Loucy (cell line): ENCODE data around the gene ZNF771.

Experiments used
- EZH2phosphoT487 ChIP-seq: fragments of 200-600 bp; IDR thresholded peaks from 2 replicates; pipeline ENCODE4 v1.6.1; 2018; ENCODE audit warnings: antibody characterized with exemption, mild to moderate bottlenecking, moderate library complexity, borderline replicate concordance
- TF ChIP-seq, protein P1 (sequence below): fragments of 200-600 bp; sonication (generic); conservative IDR thresholded peaks from 2 replicates; pipeline ENCODE4 v1.5.1; 2014; ENCODE audit warnings: mild to moderate bottlenecking, antibody characterized with exemption, low read length

DNA sequence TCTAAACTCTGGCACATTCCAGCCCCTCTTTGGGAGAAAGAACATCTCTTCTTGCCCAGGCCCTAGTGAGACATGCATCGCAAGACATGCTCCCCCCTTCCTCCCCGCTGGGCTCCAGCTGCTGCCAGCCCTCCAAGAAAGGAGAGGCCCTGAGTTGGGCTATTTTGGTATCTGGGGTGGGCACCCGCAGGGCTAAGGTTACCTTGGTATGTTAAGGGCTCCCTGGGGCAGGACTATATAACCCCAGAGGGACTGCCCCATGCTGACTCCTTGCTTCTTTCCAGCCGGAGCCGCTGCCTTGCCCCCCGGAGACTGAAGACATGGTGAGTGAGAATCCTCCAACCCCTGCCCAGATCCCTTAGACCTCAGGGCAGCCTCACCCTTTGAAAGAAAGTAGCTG, 32.9 kb upstream of the ZNF771 start, which contains the start of gene MYL11:
- TF ChIP-seq, protein P1, sequence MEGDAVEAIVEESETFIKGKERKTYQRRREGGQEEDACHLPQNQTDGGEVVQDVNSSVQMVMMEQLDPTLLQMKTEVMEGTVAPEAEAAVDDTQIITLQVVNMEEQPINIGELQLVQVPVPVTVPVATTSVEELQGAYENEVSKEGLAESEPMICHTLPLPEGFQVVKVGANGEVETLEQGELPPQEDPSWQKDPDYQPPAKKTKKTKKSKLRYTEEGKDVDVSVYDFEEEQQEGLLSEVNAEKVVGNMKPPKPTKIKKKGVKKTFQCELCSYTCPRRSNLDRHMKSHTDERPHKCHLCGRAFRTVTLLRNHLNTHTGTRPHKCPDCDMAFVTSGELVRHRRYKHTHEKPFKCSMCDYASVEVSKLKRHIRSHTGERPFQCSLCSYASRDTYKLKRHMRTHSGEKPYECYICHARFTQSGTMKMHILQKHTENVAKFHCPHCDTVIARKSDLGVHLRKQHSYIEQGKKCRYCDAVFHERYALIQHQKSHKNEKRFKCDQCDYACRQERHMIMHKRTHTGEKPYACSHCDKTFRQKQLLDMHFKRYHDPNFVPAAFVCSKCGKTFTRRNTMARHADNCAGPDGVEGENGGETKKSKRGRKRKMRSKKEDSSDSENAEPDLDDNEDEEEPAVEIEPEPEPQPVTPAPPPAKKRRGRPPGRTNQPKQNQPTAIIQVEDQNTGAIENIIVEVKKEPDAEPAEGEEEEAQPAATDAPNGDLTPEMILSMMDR: no peak
- TF ChIP-seq EZH2phosphoT487: no peak
